Measurements from ENCODE around the gene WDR74.
"Not testable (repeated sequence)": the region's sequence is repeated elsewhere in the genome, so short reads cannot be mapped to it uniquely, and the experiment has no call there.

WDR74 gene

GRCh38 chr11:62839050-62839945 is at the start of gene WDR74:
TSS of gene WDR74 (minus strand) at chr11:62839590. CDS start at chr11:62839570, 20 bp downstream.
- DNase-seq (ENCODE audit: low read depth), result peak; percentile 85

- DNase-seq (ENCODE audit: low read depth), result no peak
Observed at GRCh38 chr11:62889126-62889483, 49.7 kb upstream of the WDR74 start.

GRCh38 chr11:62888406-62888805 is 49.0 kb upstream of the WDR74 start:
- no peak for DNase-seq (ENCODE audit: low read depth)

DNA sequence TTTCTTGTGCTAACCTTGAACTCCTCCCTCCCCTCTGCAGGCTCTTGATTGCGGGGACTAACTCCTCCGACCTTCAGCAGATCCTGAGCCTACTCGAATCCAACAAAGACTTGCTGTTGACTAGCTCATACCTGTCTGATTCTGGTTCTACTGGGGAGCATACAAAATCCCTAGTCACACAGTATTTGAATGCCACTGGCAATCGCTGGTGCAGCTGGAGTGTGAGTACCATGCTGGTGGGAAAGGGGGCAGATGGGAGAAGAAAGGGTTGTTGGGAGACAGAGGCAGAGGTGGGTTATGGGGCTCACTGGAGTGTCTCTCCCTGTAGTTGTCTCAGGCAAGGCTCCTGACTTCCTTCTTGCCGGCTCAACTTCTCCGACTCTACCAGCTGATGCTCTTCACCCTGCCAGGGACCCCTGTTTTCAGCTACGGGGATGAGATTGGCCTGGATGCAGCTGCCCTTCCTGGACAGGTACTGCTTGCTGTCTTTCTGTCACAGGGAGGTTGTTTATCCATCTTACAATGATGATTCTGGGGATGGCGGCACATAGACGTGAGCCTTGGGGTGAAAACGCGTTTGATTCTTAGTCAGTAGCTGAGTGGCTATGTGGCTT is 45.9 kb upstream of the WDR74 start:
- DNase-seq (ENCODE audit: low read depth), result no peak

- DNase-seq (ENCODE audit: low read depth), result no peak
Observed at GRCh38 chr11:62883673-62884072, 44.3 kb upstream of the WDR74 start.

GRCh38 chr11:62882788-62883501 is 43.6 kb upstream of the WDR74 start:
- DNase-seq (ENCODE audit: low read depth), result no peak

- no peak for DNase-seq (ENCODE audit: low read depth)
Observed at GRCh38 chr11:62882431-62882749, 43.0 kb upstream of the WDR74 start.

GRCh38 chr11:62881579-62882430 is 42.4 kb upstream of the WDR74 start:
- DNase-seq (ENCODE audit: low read depth), result peak; percentile 92

DNA sequence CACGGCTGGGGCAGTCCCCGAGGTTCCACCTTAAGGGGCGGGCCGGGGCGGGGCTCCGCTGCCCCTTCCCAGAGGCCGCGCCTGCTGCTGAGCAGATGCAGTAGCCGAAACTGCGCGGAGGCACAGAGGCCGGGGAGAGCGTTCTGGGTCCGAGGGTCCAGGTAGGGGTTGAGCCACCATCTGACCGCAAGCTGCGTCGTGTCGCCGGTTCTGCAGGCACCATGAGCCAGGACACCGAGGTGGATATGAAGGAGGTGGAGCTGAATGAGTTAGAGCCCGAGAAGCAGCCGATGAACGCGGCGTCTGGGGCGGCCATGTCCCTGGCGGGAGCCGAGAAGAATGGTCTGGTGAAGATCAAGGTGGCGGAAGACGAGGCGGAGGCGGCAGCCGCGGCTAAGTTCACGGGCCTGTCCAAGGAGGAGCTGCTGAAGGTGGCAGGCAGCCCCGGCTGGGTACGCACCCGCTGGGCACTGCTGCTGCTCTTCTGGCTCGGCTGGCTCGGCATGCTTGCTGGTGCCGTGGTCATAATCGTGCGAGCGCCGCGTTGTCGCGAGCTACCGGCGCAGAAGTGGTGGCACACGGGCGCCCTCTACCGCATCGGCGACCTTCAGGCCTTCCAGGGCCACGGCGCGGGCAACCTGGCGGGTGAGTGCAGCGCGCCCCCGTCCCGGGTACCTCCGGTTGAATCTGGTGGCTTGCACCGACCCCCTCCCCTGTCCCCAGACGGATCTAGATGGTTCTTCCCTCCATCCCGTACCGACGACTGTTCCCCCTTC is 41.6 kb upstream of the WDR74 start, which contains the start of gene SLC3A2:
Gene SLC3A2, plus strand, starts transcription at position 94 of the 776 bp plus-strand sequence. Its CDS starts 128 bp downstream, at position 222.
- peak; percentile 78 for DNase-seq (ENCODE audit: low read depth)

DNA sequence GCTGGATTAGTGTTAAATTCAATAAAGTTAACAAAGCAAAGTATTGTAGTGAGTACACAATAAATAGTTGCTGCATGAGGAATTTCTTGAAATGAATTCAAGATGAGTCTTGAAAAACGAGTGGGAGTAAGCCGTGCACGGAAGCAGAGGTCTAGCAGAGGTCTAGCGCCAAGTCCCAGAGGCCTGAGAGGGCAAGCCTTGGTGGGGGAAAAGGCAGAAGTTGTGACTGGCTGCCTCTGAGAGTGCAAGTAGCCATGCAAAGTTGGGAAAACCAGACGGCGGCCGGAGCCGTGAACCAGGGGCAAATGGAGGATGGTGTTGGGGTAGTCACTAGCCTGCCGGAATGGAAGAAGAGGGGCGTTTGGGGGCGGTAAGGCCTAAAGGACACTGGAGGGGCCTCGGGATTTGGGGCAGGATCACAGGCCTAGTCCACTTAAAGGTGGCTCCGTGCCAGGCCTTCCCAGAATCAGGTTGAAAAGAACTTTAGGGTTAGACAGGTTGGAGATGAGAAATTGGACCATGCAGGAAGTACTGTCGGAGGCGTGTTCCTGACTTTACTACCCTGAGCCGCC is 40.9 kb upstream of the WDR74 start:
- DNase-seq (ENCODE audit: low read depth), result peak; percentile 38

DNA sequence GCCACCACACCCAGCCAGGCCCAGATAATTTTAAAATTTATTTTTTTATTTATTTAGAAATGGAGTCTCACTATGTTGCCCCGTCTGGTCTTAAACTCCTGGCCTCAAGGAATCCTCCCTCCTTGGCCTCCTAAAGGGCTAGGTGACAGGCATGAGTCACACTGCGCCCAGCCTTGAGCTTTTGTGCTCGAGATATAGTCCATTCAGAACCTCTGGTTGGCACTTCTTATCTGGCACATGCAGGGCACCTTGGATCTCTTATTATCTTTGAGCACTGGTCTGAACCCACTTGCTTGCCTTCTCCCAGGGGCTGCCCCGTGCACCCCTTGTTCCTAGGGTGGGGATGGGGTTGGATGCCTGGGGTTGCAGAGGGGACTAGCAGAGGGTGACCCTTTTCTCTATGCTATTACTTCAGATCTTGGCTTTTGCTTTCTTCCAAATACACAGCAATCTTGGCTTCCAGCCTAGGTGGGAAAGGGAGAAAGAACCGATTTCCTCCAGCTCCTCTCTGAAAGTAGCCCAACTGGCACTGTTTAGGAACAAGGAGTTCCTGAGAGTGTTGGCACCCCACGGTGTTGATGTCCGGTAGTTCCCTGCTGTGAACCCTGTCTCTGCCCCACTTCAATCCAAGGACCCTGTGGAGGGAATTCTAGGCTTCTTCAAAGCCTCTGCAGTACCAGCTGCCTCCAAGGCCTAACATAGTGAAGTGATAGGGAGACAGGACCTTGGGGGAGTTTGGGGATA is 40.0 kb upstream of the WDR74 start:
- no peak for DNase-seq (ENCODE audit: low read depth)

DNA sequence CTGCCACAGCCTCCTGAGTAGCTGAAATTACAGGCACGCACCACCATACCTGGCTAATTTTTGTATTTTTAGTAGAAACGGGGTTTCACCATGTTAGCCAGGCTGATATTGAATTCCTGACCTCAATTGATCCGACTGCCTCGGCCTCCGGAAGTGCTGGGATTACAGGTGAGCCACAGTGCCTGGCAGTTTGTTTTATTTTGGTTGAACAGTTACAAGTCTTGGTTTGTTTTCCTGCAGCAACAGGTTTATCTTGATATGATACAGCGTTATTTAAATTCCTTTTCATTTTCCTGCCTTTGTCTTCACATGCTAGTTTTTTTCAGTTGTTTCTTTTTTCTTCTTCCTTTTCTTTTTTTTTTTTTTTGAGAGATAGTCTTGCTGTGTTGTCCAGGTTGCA is 37.3 kb upstream of the WDR74 start:
- DNase-seq (ENCODE audit: low read depth), result no peak

DNA sequence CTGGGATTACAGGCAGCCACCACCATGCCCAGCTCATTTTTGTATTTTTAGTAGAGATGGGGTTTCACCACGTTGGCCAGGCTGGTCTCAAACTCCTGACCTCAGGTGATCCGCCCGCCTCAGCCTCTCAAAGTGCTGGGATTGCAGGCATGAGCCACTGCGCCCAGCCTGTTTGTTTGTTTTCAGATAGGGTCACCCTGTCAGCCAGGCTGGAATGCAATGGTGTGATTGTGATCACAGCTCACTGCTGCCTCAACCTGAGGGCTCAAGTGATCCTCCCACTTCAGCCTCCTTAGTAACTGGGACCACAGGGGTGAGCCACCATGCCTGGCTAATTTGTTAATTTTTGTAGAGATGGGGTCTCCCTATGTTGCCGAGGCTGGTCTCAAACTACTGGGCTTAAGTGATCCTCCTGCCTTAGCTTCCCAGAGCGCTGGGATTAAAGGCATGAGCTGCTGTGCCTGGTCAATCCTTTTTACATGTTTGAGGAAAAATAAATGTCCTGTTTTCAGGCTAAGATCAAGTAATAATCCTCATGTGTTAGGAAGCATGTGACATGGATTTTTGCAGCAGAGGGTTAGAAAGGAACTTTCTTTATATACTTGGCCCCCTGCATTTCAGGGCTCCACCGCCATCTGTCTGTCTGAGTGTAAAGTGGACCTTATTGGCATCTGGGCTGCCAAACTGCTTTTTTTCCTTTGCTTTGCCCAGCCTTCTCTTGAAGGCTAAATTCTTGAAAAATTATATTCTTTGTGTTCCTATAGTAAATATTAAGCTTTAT is 36.5 kb upstream of the WDR74 start:
- DNase-seq (ENCODE audit: low read depth), result no peak

DNA sequence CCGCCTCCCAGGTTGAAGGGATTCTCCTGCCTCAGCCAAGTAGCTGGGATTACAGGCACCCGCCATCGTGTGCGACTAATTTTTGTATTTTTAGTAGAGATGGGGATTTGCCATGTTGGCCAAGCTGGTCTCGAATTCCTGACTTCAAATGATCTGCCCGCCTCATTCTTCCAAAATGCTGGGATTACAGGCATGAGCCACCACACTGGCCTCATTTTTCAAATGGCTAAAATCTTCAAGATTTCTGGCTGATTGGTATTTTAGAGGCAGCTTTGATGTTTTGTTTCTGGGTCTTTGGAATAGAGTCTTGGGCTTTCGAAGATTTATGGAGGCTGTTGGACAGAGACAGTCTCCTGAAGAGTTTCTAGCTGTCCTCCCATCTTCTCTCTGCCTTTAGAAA is 35.5 kb upstream of the WDR74 start:
- DNase-seq (ENCODE audit: low read depth), result no peak

DNA sequence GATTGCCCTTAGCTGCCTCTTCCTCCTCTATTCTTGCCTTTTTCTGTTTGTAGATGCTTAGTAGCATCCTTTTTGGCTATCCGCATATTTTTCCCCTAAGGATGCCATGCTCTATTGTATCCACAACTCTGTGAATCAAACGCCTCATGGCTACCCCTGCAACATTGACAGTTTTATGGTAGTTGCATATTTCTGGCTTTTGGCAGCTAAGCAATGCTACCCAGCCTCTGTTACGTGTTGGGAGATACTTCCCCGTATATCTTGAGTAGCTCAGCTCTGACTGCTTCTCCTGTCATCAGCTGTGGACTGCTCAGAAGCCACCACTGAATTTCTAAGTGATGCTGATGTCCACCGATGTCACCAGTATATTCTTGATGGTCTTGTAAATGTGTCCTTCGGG is 26.2 kb upstream of the WDR74 start:
- no peak for DNase-seq (ENCODE audit: low read depth)

DNA sequence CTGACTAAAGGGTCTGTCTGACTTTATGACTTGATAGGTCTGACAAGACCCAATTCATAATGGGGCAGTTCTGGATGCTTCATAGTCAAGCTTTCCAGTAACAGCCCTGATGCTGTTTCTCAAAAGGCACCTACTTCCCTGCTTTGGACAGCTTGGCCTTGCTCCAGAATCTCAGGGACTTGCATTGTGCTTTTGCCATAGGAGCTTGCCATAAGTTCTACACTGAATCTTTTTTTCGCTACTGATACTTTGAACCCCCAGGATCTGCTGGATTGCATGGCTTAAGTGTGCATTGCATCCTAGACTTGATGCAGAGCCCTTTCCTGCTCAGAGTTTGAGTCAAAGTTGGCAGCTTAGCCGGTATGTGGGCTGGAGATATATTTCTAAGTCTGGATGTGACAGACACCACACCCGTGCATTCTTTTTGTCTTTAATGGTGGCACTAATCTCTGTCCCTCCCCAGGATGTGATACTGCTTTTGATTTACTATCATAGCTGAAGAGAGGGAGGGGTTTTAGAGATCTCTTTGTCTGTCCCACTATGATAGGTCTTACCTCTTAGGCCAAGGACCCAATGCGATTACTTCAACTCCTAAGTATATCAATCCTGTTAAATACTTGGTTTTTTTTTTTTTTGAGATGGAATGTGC is 24.4 kb upstream of the WDR74 start:
- no peak for DNase-seq (ENCODE audit: low read depth)

- not testable (repeated sequence) for DNase-seq (ENCODE audit: low read depth)
Observed at GRCh38 chr11:62861564-62862192, 22.3 kb upstream of the WDR74 start.

- DNase-seq (ENCODE audit: low read depth), result no peak
Observed at GRCh38 chr11:62860835-62861563, 21.6 kb upstream of the WDR74 start.
